Central memory CD8-positive, alpha-beta T cell (primary cell): Measurements from ENCODE around the gene KBTBD13.

ENCODE experiments used
- ATAC-seq: fragments of 150-1000 bp; cut with Tn5 transposase; replicated peaks from 2 replicates; pipeline ENCODE4 v1.10.0; 2022; ENCODE audit warnings: mild to moderate bottlenecking, moderate FRiP score, moderate number of reproducible peaks; ENCODE audit not compliant: poor library complexity, severe bottlenecking; ENCODE audit errors: extremely low read depth
- DNase-seq, 2 donors: peaks; one replicate each; pipeline ENCODE4 v3.0.0; 2021; ENCODE audit warnings: low spot score in 2 of 2
- H3K27ac Mint-ChIP-seq: one replicate; pipeline ENCODE4 v1.8.0; 2022; ENCODE audit warnings: low read depth, mild to moderate bottlenecking, moderate library complexity, mixed read lengths
- H3K27me3 Mint-ChIP-seq: one replicate; pipeline ENCODE4 v1.8.0; 2022; ENCODE audit warnings: mixed read lengths
- H3K36me3 Mint-ChIP-seq: one replicate; pipeline ENCODE4 v1.8.0; 2022; ENCODE audit warnings: mild to moderate bottlenecking, moderate library complexity, mixed read lengths; ENCODE audit not compliant: insufficient read depth
- H3K4me1 Mint-ChIP-seq: one replicate; pipeline ENCODE4 v1.8.0; 2022; ENCODE audit warnings: mixed read lengths
- H3K4me3 Mint-ChIP-seq: one replicate; pipeline ENCODE4 v1.8.0; 2022; ENCODE audit warnings: mild to moderate bottlenecking, moderate library complexity, mixed read lengths
- H3K9me3 Mint-ChIP-seq: one replicate; pipeline ENCODE4 v1.8.0; 2022; ENCODE audit warnings: mixed read lengths

The KBTBD13 gene

DNA sequence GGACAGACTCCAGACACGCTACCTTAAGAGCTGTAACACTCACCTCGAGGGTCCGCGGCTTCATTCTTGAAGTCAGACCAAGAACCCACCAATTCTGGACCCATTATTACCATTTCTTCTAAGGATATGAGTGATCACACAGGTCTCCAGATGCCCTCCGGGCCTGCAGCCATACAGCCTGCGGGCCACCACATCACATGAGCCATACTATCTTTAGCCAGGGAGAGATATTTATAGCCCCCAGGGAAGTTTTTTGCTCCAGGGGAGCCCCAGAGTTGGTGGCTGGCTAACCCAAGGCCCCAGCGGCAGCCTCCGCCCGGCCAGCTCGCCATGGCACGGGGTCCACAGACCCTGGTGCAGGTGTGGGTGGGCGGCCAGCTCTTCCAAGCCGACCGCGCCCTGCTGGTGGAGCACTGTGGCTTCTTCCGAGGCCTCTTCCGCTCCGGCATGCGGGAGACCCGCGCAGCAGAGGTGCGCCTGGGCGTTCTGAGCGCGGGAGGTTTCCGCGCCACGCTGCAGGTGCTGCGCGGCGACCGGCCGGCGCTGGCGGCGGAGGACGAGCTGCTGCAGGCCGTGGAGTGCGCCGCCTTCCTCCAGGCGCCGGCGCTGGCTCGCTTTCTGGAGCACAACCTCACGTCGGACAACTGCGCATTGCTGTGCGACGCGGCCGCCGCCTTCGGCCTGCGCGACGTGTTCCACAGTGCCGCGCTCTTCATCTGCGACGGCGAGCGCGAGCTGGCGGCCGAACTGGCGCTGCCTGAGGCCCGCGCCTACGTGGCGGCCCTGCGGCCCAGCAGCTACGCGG lies at the start of gene KBTBD13:
KBTBD13 (plus strand) TSS at position 261 of the 805 bp plus-strand sequence; CDS start at position 331, 70 bp downstream.
- Mint-ChIP-seq H3K4me1 (peaks cover 5% of the 10 kb centered on the region), H3K4me3 (no peak within 1 kb of the TSS), H3K9me3 (no peaks in the 10 kb centered on the region), H3K27ac (no peak within 1 kb of the TSS), H3K27me3 (peaks cover 43% of the 10 kb centered on the region), H3K36me3 (peaks cover 2% of the 10 kb centered on the region)
- ATAC-seq (no peak), DNase-seq (no peak)

DNA sequence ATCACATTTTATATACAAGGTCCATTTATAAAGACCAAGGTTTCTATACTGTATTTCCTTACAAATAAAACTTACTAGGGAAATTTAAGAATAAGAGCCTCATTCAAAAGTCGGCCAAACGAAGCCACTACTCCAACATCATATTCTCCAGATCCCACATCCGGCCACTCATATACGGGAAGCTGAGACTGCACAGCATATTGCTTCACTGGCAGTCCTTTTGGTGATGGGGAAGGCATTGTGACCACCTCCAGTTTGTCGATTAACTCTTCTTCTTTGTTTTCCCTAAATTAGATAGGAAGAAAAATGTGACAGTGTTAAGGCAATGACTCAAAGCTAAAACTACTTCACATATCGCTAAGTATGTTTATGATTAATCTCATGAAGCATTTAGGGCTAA lies 49.8 kb upstream of the KBTBD13 start:
- ATAC-seq (no peak), DNase-seq (no peak)
- Mint-ChIP-seq H3K4me3 (no peak overlapping the region), H3K36me3 (peaks cover 25% of the 10 kb centered on the region), H3K27ac (no peak overlapping the region), H3K9me3 (no peaks in the 10 kb centered on the region), H3K4me1 (peaks cover 18% of the 10 kb centered on the region), H3K27me3 (peaks cover 4% of the 10 kb centered on the region)

GRCh38 chr15:65027593-65027992 lies 49.0 kb upstream of the KBTBD13 start:
- Mint-ChIP-seq H3K9me3 (no peaks in the 10 kb centered on the region), H3K27me3 (peaks cover 12% of the 10 kb centered on the region), H3K27ac (no peak overlapping the region), H3K4me1 (peaks cover 18% of the 10 kb centered on the region), H3K4me3 (peak overlapping the region; percentile 87), H3K36me3 (peaks cover 23% of the 10 kb centered on the region)
- DNase-seq (no peak), ATAC-seq (no peak)

- Mint-ChIP-seq H3K27me3 (peaks cover 19% of the 10 kb centered on the region), H3K4me1 (peaks cover 22% of the 10 kb centered on the region), H3K4me3 (peak overlapping the region; percentile 87), H3K36me3 (peaks cover 20% of the 10 kb centered on the region), H3K9me3 (no peaks in the 10 kb centered on the region), H3K27ac (peak overlapping the region; percentile 80)
- no peak for DNase-seq
- no peak for ATAC-seq
These were observed 48.2 kb upstream of the KBTBD13 start for GRCh38 chr15:65028338-65028737.

GRCh38 chr15:65028921-65029735 lies 47.4 kb upstream of the KBTBD13 start, which contains the start of gene MTFMT:
MTFMT (minus strand) TSS chr15:65029639; CDS start chr15:65029613, 26 bp downstream.
- Mint-ChIP-seq H3K27ac (peak within 1 kb of the TSS; percentile 80), H3K9me3 (no peaks in the 10 kb centered on the region), H3K4me1 (peaks cover 30% of the 10 kb centered on the region), H3K27me3 (peaks cover 19% of the 10 kb centered on the region), H3K36me3 (peaks cover 13% of the 10 kb centered on the region), H3K4me3 (peak within 1 kb of the TSS; percentile 87)
- peak; percentile 90 for ATAC-seq
- peak; percentile 83 to 89 for DNase-seq

DNA sequence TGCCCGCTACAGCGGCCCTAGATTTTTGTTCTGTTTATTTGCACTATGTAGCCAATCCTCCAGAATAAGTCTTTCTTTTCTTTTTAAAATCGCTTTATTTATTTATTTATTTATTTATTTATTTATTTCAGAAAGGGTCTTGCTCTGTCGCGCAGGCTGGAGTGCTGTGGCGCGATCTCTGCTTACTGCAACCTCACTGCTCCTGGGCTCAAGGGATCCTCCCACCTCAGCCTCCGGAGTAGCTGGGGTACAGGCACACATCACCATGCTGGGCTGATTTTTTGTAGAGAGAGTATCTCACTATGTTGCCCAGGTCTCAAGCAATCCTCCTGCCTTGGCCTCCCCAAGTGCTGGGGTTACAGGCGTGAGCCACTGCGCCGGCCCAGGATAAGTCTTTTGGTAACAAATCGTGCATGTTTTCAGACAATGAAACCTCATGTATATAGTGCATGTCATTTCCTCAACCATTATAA lies 46.8 kb upstream of the KBTBD13 start:
- Mint-ChIP-seq H3K36me3 (peaks cover 8% of the 10 kb centered on the region), H3K27ac (no peak overlapping the region)

GRCh38 chr15:65032801-65033537 lies 43.6 kb upstream of the KBTBD13 start:
- Mint-ChIP-seq H3K4me3 (no peak overlapping the region), H3K4me1 (peaks cover 26% of the 10 kb centered on the region), H3K27me3 (peaks cover 19% of the 10 kb centered on the region), H3K27ac (no peak overlapping the region), H3K36me3 (no peaks in the 10 kb centered on the region), H3K9me3 (no peaks in the 10 kb centered on the region)
- DNase-seq (no peak), ATAC-seq (peak; percentile 21)

More for the DNA sequence above, 46.8 kb upstream of the KBTBD13 start:
- ATAC-seq (no peak), DNase-seq (no peak)
- no peaks in the 10 kb centered on the region for H3K9me3 Mint-ChIP-seq
- H3K27me3 Mint-ChIP-seq, result peaks cover 19% of the 10 kb centered on the region
- H3K4me1 Mint-ChIP-seq, result peaks cover 30% of the 10 kb centered on the region
- H3K4me3 Mint-ChIP-seq, result peak overlapping the region; percentile 87

GRCh38 chr15:65033659-65034269 lies 42.8 kb upstream of the KBTBD13 start:
- H3K4me3 Mint-ChIP-seq, result no peak overlapping the region

GRCh38 chr15:65034719-65035118 lies 41.8 kb upstream of the KBTBD13 start:
- peaks cover 19% of the 10 kb centered on the region for H3K27me3 Mint-ChIP-seq
- ATAC-seq (no peak), DNase-seq (no peak)
- H3K4me1 Mint-ChIP-seq, result peaks cover 17% of the 10 kb centered on the region
- H3K9me3 Mint-ChIP-seq, result no peaks in the 10 kb centered on the region
- H3K27ac Mint-ChIP-seq, result no peak overlapping the region
- no peaks in the 10 kb centered on the region for H3K36me3 Mint-ChIP-seq
- H3K4me3 Mint-ChIP-seq, result no peak overlapping the region

More at GRCh38 chr15:65033659-65034269, 42.8 kb upstream of the KBTBD13 start:
- H3K27ac Mint-ChIP-seq, result no peak overlapping the region
- DNase-seq (no peak), ATAC-seq (peak; percentile 47)
- no peaks in the 10 kb centered on the region for H3K36me3 Mint-ChIP-seq
- H3K4me1 Mint-ChIP-seq, result peaks cover 18% of the 10 kb centered on the region
- H3K9me3 Mint-ChIP-seq, result no peaks in the 10 kb centered on the region
- H3K27me3 Mint-ChIP-seq, result peaks cover 19% of the 10 kb centered on the region

- Mint-ChIP-seq H3K27me3 (peaks cover 10% of the 10 kb centered on the region), H3K9me3 (no peaks in the 10 kb centered on the region), H3K4me1 (peaks cover 12% of the 10 kb centered on the region), H3K4me3 (no peak overlapping the region), H3K36me3 (no peaks in the 10 kb centered on the region), H3K27ac (no peak overlapping the region)
- ATAC-seq (no peak), DNase-seq (no peak)
These were observed 39.2 kb upstream of the KBTBD13 start for GRCh38 chr15:65037309-65037708.

GRCh38 chr15:65038428-65038827 lies 38.1 kb upstream of the KBTBD13 start:
- H3K36me3 Mint-ChIP-seq, result no peaks in the 10 kb centered on the region

DNA sequence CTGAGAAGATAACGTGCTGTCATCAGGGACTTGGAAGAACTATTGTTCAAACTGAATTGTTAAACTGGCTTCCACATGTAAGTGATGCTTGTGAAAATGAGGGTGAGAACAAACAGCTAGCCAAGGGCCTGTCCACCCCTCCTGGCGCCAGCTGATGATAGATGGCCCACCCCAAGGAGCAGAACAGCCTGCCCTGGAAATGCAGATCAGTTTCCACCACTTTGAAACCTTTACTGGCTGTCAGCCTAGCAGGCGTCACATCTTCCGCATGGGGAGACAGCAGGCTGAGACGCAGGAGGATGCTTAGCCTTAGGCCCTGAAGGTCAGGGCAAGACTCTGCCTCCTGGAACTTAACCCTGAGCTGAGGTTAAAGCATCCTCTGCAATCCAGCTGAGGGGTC lies 37.7 kb upstream of the KBTBD13 start:
- Mint-ChIP-seq H3K36me3 (no peaks in the 10 kb centered on the region), H3K4me1 (peaks cover 3% of the 10 kb centered on the region), H3K9me3 (no peaks in the 10 kb centered on the region), H3K27ac (no peak overlapping the region), H3K4me3 (no peak overlapping the region), H3K27me3 (no peaks in the 10 kb centered on the region)
- ATAC-seq (no peak), DNase-seq (no peak)

More at GRCh38 chr15:65038428-65038827, 38.1 kb upstream of the KBTBD13 start:
- peaks cover 7% of the 10 kb centered on the region for H3K4me1 Mint-ChIP-seq
- no peak overlapping the region for H3K27ac Mint-ChIP-seq
- H3K9me3 Mint-ChIP-seq, result no peaks in the 10 kb centered on the region
- DNase-seq, result no peak
- H3K4me3 Mint-ChIP-seq, result no peak overlapping the region
- H3K27me3 Mint-ChIP-seq, result no peaks in the 10 kb centered on the region
- ATAC-seq, result no peak
